Iris pigment epithelial cell (primary cell): ENCODE measurements around the gene EML1.
A peak's percentile ranks its signal among the peaks of the same experiment; 100 is the strongest.

Source experiments
- DNase-seq: peaks from one replicate; pipeline ENCODE4 v3.0.0-alpha.2; 2011; ENCODE audit warnings: low read depth

The EML1 gene

DNA sequence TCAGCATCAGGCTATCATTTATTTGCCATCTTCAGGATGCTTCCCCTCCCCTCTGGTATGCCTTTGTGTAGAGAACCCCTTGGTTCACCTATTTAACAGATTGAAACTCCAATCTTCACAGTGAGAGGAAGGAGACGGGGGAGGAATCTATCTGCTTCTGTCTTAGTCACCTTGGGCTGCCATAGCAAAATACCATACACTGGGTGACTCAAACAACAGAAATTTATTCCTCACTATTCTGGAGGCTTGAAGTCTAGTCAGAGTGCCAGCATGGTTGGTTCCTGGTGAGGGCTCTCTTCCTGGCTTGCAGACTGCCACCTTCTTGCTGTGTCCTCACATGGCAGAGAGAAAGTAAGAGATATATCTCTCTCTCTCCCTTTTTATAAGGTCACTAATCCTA lies 13.5 kb upstream of the EML1 start:
- DNase-seq: peak; percentile 75

DNA sequence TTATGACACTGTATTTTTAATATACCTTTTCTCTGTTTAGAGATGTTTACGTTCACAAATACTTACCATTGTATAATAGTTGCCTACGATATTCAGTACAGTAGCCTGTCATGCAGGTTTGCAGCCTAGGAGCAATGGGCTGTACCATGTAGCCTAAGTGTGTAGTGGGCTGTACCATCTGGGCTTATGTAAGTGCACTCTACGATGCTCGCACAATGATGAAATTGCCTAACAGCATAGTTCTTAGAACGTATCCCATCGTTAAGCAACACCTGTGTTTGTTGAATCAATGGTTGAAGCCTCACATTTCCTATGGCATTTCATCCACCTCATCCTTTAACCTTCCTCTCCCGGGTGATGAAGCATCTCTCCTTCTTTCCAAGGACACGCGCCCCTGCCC lies 12.5 kb upstream of the EML1 start:
- no peak for DNase-seq

DNA sequence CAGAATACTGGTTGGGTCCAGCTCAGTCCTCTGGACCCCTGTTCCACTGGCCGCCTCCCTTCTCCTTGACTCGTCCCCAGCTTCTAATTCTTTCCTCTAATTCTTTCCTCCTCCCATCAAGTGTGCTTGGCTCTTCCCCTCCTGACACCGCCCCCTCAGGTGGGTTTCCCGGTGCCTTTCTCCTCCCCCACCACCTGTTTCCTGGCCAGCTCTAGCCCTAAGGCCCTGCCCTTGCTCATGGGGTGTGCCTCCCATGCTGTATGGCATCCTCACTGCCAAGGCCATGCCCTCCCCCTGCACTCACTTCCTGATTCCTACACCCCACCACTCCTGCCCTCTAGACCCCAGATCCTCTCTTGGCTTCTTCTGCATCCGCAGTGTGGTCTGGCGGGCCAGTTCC lies 12.1 kb upstream of the EML1 start:
- DNase-seq: no peak

DNA sequence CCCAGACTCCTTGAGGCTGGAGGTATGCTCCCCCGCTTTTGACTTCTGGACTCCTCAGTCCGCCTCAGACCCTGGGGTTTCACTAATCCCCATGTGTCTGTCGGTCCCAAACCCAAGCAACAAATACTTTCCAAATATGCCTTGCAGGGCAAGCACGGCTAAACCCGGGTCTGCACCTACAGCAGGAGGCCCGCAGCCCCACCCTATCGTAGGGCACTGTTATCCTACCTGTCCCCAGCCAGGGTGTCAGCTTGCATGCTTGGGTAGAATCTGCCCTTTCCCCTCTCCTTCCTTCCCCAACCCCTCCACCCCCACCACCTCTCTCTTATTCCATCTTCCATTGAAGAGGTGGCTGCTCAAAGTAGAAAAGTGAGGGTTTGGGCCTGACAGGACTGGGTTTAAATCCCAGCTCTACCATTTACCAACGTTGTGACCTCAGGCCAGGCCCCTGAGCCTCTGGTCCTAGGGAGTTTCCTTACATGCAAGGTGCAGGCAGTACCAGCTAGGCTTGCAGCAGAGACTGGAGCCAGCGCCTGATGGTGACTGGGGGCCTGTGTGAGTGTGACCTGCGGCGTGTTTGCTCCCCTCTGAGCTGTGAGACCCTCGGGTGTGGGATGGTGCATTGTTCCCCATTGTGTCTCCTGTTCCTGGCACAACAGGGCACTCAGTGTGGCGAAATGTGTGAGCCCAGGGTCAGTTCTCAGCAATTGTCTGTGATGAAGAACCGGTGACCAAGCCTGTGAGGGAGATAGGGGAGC lies 11.2 kb upstream of the EML1 start:
- no peak for DNase-seq

DNA sequence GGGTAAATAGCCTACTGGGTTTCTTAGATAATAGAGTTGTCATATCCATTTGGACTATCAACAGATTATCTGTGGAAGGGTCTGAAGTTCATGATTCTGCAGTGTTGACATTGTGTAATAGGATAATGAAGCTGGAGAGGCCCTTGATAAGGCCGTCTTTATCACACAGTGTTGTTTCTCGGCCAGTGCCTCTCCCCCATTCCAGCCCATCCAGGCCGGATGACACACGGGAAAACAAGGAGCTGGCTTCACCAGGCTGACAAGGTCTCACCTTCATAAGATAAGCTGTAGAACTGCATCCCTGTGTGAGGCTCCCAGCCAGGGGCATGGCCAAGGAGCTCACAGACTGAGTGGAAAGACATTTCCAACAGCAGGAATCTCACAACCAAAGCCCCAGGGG lies 8.7 kb upstream of the EML1 start:
- DNase-seq: no peak

DNA sequence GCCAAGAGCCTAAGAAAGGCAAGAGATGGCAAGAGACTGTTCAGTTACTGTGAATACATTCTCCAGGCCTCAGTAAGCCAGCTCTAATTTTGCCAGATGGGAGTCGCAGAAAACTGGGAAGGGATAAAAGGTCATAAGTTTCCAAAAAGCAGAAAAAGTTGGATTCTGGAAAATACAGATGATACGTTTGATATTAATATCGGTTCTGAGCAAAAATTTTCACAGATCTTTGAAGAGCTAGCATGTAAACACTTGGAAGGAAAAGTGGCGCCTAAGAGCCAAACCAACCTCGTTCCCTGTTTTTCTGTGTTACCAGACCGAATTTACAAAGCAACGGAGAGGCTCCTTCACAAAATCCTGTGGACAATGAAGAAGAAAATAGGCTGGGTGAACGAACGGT lies 7.8 kb upstream of the EML1 start:
- DNase-seq: no peak

DNA sequence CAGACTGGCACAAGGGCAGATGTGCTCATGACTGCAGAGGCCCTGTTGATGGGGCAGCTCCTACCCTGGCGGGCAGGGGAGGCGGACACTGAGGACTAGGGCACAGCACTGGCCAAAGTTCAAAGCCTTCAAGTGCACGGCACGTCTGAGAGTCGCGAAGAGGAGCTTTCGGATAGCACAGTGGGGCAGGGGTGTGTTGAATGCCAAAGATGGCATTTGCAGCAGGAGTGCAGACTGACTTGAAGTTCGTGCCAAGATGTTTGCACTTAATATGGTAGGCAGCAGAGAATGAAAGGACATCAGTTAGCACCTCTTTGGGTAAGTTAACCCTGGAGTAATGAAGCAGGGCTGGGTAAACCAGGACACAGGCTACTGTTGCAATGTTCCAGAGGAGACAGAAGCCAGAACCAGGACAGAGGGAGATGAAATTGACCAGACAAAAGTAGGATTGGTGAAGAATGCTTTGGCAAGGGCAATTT lies 6.7 kb upstream of the EML1 start:
- DNase-seq: no peak

DNA sequence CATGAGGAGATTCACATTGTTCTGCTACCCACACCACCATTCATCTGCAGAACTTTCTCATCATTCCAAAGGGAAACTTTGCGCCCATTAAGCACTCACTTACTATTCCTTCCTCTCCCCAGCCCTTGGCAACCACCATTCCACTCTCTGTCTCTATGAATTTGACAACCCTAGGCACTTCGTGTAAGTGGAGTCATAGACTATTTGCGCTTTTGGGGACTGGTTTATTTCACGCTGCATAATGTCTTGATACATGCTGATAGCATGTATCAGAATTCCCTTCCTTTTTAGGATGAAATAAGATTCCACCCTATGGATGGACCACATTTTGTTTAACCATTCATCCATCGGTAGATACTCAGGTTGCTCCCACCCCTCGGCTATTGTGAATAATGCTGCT lies 4.5 kb upstream of the EML1 start:
- DNase-seq: no peak

DNA sequence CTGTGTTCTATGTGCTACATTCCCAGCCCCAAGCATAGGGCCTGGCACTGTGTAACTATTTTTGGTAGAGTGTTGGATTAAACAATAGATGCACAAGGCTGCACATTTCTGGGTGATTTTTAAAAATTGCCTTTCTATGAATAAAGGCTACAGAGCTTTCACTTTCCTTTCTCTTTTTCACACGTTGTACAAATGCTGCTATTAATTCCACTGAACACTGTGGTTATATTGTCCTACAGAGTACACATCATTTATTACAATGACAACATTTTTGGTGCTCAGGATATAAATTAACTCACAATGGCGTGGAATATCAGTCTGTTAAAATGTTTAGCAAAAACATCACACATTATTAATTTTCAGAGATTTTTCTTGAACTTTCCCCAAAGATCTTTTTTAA lies 3.6 kb upstream of the EML1 start:
- no peak for DNase-seq

DNA sequence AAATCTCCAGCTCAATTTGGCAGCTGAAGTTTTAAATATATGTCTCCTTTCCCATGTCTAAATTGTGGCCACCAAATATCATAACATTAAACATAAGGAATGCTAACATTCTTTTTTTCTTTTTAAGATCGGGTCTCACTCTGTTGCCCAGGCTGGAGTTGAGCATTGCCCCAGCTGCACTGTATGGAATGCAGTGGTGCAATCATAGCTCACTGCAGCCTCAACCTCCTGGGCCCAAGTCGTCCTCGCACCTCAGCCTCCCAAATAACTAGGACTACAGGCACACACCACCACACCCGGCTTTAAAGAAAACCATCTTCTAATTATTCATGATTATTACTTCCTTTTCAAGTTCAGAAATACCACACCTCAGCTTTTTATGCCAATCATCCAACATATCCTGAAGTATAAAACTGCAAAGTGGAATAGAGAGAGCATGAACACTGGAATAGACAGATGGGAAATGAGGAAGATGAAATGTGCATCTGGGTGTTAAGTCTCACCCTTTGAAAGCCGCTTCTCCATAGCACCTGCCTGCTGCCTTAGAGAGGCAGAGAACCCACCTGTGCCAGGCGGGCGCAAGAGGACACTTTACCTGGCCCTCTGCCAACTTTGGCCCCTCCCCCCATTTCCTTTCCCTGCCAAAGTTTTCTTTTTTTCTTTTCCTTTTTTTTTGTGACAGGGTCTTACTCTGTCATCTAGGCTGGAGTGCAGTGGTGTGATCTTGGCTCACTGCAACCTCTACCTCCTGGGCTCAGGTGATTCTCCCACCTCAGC lies 2.8 kb upstream of the EML1 start:
- no peak for DNase-seq

DNA sequence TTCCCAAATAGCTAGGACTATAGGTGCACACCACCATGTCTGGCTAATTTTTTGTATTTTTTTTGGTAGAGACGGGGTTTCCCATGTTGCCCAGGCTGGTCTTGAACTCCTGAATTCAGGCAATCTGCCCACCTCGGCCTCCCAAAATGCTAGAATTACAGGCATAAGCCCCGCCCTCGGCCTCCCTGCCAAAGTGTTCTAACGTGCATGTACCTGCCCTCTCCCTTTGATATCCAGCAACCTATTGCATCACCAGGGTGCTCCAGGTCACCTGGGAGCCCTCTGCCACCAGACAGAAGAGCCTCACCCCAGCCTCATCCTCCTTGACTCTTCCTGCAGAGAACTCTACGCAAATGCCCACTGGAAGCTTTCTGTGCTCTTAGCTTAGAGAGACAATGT lies 2.2 kb upstream of the EML1 start:
- no peak for DNase-seq

DNA sequence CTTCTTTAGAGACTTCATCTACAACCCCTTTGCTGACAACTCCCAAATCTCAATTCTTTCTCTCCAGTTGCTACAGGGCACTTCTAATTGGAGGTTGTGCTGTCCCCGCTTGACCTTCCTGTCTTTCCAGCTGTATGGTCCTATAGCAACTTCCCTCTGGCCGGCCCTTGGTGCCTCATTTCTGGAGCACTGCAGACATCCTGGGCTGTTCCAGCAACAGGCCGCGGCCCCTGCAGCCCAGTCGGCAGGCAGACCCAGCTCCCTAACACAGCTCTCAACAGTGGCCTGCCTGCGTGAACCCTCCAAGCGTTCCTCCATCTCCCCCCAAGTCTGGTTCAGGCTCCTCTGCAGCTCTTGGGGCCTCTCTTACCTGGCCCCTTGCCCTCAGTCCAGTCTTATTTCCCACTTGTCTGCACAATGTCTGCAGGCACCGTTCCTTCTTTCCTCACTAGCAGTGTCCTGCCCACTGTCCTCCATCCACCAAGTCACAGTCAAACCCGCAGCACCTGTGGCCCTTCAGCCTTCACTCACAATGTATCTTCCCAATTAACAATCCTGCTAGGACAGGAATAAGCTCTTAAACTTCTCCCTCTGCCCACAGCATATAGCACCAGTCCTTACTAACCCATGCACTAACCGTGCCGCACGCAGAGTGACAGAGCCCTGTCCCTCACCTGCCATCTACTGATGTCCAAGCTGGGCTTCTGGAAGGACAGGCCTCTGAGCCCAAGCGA lies 1.6 kb upstream of the EML1 start:
- DNase-seq: no peak

DNA sequence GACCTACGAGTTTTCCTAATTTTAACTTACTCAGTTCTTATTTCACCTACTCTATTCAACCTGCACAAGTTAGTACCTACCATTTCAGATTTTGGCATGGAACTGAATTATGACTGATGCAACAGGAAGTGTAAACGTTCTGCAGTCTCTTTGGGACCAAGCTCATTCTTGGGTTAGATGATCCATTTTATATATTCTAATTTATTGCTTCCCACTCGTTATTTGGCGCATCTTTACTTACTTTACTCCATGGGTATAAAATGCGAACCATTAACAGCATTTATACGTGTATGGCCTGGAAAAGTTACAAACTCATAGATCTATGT lies 1.0 kb upstream of the EML1 start:
- no peak for DNase-seq

DNA sequence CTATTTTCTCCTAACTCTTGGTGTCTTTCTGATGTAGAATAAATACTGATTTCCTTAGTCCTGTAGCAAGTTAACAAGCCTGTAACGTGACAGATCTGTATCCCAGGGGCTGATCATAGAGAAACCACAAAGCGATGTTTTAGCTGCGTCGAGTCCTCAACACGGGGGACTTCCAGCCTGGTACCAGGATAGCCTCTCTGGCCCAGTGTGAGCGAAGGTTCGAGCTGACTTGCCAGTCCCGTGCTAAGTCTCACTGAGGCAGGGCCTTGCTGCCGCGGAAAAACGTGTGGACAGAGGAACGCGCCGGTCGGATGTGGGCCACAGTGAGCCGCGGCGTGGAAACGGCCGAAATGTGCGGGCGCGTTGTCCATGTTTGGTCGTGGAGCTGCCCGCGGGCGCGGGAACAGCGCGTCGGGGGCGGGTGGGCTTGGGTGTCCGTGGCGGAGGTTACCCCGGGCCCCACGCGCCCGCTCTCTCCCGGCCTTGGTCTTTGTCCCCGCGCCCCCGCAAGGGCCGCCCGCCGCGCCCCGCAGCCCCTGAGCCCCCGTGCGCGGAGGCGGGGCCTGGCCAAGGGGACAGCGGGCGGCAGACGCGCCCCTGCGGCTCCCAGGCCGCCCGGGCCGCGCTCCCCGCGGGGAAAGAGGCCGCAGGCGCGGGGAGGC lies 531 bp upstream of the EML1 start:
- DNase-seq: peak; percentile 25

DNA sequence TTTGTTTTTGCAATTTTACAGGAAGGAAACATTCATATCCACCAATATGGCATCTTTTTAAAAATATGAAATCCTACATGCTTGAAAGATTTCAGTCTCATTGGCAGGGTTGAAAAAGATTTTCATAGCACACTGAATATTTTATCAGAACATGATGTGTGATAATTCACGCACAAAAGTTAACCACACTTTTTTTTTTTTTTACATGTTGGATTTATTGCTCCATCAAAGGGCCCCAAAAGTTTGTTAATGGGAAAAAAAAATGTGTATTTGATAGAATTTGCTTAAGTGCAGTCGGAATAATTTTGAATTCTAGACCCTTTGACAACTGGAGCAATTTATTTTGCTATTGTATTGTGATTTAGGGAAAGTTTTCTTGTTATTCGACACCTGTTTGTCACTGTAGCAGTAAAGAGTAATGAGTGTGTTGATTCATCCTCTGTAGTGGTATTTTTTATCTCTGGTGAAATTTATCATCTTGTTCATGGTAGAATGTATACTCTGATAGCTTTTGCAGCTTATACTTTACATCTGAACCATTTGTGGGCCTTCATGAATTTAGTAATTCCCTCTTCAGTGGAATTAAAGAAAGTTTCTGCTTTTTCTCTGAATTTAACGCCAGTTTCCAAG lies 1.1 kb downstream of the EML1 start:
- DNase-seq: no peak

DNA sequence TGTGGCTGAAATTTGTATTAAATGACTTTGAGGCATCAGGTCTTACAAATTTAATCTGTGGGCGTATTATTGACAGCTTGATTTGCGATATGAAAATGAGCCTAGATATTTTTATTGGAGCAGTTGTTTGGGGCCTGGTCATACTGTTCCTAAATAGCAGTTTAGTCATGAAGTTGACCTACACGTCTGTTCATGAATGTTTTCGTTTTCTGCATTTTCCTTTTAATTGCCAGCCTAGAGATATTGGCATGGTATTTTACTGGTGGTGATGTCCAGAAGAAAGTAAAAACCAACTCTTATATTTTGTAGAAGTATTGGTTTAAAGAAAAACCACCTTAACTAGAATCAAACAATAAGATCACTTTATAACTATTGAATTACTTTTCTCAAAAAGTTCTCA lies 1.8 kb downstream of the EML1 start:
- DNase-seq: no peak

DNA sequence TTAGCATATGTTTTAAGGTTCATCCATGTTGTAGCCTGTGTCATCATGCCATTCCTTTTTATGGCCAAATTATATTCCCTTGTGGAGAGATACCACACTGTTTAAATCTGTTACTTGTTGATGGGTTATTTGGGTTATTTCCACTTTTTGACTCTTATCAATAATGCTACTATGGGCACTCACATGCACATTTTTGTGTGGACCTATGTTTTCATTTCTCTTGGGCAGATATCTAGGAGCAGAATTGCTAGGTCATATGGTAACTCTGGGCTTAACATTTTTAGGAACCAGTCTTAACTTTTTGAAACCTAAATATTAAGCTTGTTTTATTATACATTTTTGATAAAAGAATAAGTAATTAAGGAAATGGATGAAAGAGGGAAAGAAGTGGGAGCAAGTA lies 4.0 kb downstream of the EML1 start:
- DNase-seq: no peak

DNA sequence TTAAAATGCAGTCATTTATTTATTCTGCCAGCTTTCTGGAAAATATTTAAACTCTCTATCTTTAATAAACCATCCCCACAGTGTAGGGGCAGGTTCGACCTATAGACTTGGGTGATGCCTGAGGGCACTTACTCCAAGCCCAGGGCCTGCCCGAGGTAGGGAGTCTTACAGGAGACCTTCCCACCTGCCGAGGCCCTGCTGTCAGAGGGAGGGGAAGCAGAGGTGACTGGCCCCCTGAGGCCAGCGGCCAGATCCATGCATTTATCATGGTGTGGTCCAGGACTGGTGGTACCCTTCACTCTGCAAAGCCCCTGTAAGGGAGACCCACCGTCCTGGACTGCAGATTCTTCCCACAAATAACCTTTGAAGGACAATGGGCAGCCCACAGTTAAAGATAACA lies 7.6 kb downstream of the EML1 start:
- no peak for DNase-seq

DNA sequence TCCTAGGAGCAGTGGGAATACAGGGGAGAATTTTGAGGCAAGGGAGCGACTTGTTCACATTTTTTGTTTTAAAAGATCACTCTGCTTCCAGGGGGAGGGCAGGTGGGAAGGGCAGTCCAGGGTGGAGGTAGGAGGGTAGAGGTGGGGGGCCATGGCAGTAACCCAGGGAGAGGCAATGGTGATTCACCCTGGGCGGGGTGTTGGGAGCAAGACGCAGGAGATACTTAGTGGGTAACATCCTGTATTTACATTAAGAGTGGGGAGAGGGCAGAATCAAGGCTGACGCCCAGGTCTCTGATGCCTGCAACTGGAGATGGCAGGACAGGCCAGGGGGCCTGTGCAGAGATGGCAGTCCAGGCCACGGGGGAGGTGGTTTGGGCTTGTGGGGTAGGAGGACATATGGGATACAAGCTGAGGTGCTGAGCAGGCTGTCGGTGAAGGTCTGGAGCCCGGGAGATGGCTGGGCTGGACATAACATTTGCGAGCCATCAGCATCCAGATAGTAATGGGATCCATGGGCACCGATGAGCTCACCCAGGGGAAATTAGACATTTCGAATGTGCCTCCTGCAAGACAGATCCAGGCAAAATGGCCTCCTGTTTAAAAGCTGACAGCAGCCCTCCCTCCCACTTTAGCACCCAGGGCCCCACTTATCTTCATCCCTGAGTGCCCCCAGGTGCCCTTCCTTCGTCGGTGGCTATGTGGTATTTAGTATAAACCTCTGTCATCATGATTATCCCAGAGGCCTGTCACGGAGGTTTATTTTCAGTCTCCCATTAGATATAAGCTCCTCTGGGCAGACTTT lies 9.3 kb downstream of the EML1 start:
- no peak for DNase-seq

DNA sequence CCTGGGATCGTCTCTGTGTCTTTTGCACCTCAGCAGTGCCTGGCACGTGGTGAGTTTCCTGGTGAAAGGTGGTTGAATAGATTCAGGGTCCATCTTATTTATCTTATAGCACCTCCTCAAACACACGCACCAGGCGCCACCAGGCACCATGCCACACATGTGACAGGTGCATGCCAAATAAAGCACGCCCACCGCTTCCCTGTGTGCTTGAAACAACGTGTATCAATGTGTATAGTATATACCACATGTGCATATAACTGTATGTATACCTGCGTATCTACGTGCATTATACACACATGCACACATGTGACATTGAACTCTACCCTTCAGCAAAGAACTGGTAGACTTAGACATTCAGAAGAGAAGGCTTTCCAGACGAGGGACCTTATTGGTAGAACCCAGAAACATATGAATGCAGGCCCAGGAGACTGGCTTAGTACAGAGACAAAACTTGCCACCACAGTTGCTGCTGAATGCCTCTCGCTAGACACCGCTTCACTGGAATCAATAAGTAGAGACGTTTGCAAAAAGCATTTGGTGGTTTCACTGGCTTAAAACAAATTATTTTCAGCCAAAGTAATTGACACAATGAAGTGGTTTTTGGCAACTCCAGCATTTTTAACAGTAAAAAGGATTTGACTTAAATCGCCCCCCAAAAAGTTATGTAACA lies 10.0 kb downstream of the EML1 start:
- no peak for DNase-seq

DNA sequence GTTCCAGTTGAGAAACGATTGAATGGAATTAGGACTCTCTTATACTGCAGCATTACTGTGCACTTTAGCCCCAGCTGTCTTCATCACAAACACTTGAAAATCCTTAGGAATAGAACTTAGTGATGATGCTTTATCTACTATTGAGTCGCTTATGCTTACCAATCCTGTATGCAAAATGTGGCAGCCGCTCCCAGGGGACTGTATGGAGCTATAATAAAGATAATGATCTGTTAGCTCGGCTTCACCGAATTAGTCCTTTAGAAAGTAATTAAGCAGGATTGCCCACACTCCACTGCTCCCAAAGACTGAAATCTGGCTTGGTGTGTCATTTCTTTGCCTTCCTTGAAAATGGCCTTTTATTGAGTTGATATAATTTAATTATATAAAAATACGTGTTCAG lies 10.6 kb downstream of the EML1 start:
- DNase-seq: no peak
